SK-N-SH treated with all-trans-retinoic acid at 6 μM for 48 hours (cell line): ENCODE results near the gene CRY1.
A peak's percentile ranks its signal among the peaks of the same experiment; 100 is the strongest.

ENCODE experiments used
- ATAC-seq: fragments of 200-7000 bp; cut with Tn5 transposase; 3 replicates; pipeline ENCODE4 v1.9.1; 2020; ENCODE audit warnings: mild to moderate bottlenecking, moderate library complexity
- ARNTL ChIP-seq: fragments of 450-650 bp; formaldehyde crosslinking; IDR thresholded peaks from 2 replicates; pipeline ENCODE4 v1.5.0; 2020; ENCODE audit warnings: low read depth, mild to moderate bottlenecking, moderate library complexity, borderline replicate concordance
- BACH2 ChIP-seq: fragments of 250-450 bp; sonication (Bioruptor Pico); IDR thresholded peaks from 2 replicates; pipeline ENCODE4 v1.9.0; 2021; ENCODE audit warnings: mild to moderate bottlenecking, borderline replicate concordance
- CSDC2 ChIP-seq: fragments of 250-450 bp; sonication (Bioruptor Pico); IDR thresholded peaks from 2 replicates; pipeline ENCODE4 v1.5.0; 2020; ENCODE audit warnings: mild to moderate bottlenecking, moderate library complexity
- ESRRG ChIP-seq: fragments of 250-450 bp; sonication (Bioruptor Pico); IDR thresholded peaks from 2 replicates; pipeline ENCODE4 v1.6.1; 2021; ENCODE audit warnings: mild to moderate bottlenecking
- GLIS3 ChIP-seq: fragments of 250-450 bp; sonication (Bioruptor Pico); IDR thresholded peaks from 2 replicates; pipeline ENCODE4 v1.5.0; 2020; ENCODE audit warnings: mild to moderate bottlenecking, moderate library complexity
- ISL1 ChIP-seq: fragments of 250-450 bp; sonication (Bioruptor Pico); IDR thresholded peaks from 2 replicates; pipeline ENCODE4 v2.1.2; 2022; ENCODE audit warnings: mild to moderate bottlenecking, moderate library complexity
- OSR1 ChIP-seq: fragments of 250-450 bp; sonication (Bioruptor Pico); IDR thresholded peaks from 2 replicates; pipeline ENCODE4 v1.8.0; 2022; ENCODE audit warnings: moderate library complexity, mild to moderate bottlenecking, inconsistent platforms
- PPARA ChIP-seq: fragments of 250-450 bp; sonication (Bioruptor Pico); IDR thresholded peaks from 2 replicates; pipeline ENCODE4 v1.5.0; 2020; ENCODE audit warnings: mild to moderate bottlenecking, borderline replicate concordance
- RARB ChIP-seq: fragments of 250-450 bp; sonication (Bioruptor Pico); IDR thresholded peaks from 2 replicates; pipeline ENCODE4 v1.8.0; 2021; ENCODE audit warnings: mild to moderate bottlenecking, moderate library complexity
- SNAI2 ChIP-seq: fragments of 250-450 bp; sonication (Bioruptor Pico); IDR thresholded peaks from 2 replicates; pipeline ENCODE4 v1.5.0; 2020; ENCODE audit warnings: mild to moderate bottlenecking, moderate library complexity
- TCF4 ChIP-seq: fragments of 250-450 bp; sonication (Bioruptor Pico); IDR thresholded peaks from 2 replicates; pipeline ENCODE4 v1.8.0; 2021; ENCODE audit warnings: mild to moderate bottlenecking, moderate library complexity, borderline replicate concordance
- TOX ChIP-seq: fragments of 250-450 bp; sonication (Bioruptor Pico); IDR thresholded peaks from 2 replicates; pipeline ENCODE4 v1.8.0; 2021; ENCODE audit warnings: mild to moderate bottlenecking, moderate library complexity, borderline replicate concordance
- ZC3H10 ChIP-seq: fragments of 250-450 bp; sonication (Bioruptor Pico); IDR thresholded peaks from 2 replicates; pipeline ENCODE4 v1.5.1; 2021; ENCODE audit warnings: mild to moderate bottlenecking, moderate library complexity
- ZFP3 ChIP-seq: fragments of 250-450 bp; sonication (Bioruptor Pico); IDR thresholded peaks from 2 replicates; pipeline ENCODE4 v1.5.0; 2020; ENCODE audit warnings: mild to moderate bottlenecking, moderate library complexity
- ZFP30 ChIP-seq: fragments of 450-650 bp; formaldehyde crosslinking; IDR thresholded peaks from 2 replicates; pipeline ENCODE4 v1.5.0; 2022; ENCODE audit warnings: mild to moderate bottlenecking, moderate library complexity
- ZNF565 ChIP-seq: fragments of 450-650 bp; formaldehyde crosslinking; conservative IDR thresholded peaks from 2 replicates; pipeline ENCODE4 v1.5.0; 2020; ENCODE audit warnings: low read depth, mild to moderate bottlenecking, moderate library complexity
- ZNF70 ChIP-seq: fragments of 450-650 bp; formaldehyde crosslinking; IDR thresholded peaks from 2 replicates; pipeline ENCODE4 v1.5.0; 2020; ENCODE audit warnings: mild to moderate bottlenecking, moderate library complexity
- ZNF8 ChIP-seq: fragments of 450-650 bp; formaldehyde crosslinking; IDR thresholded peaks from 2 replicates; pipeline ENCODE4 v1.5.0; 2020; ENCODE audit warnings: mild to moderate bottlenecking, moderate library complexity
- TF ChIP-seq, protein P1 (sequence below): fragments of 250-450 bp; sonication (Bioruptor Pico); IDR thresholded peaks from 2 replicates; pipeline ENCODE4 v1.5.0; 2020; ENCODE audit warnings: mild to moderate bottlenecking, moderate library complexity
- TF ChIP-seq, protein P2 (sequence below): fragments of 250-450 bp; sonication (Bioruptor Pico); IDR thresholded peaks from 2 replicates; pipeline ENCODE4 v1.5.1; 2021; ENCODE audit warnings: mild to moderate bottlenecking, moderate library complexity
- TF ChIP-seq, protein P3 (sequence below): fragments of 250-450 bp; sonication (Bioruptor Pico); IDR thresholded peaks from 2 replicates; pipeline ENCODE4 v1.8.0; 2021; ENCODE audit warnings: low read depth, mild to moderate bottlenecking, moderate library complexity, borderline replicate concordance
- TF ChIP-seq, protein P4 (sequence below): fragments of 250-450 bp; sonication (Bioruptor Pico); IDR thresholded peaks from 2 replicates; pipeline ENCODE4 v1.5.1; 2020; ENCODE audit warnings: low read depth, mild to moderate bottlenecking, moderate library complexity

CRY1 gene

DNA sequence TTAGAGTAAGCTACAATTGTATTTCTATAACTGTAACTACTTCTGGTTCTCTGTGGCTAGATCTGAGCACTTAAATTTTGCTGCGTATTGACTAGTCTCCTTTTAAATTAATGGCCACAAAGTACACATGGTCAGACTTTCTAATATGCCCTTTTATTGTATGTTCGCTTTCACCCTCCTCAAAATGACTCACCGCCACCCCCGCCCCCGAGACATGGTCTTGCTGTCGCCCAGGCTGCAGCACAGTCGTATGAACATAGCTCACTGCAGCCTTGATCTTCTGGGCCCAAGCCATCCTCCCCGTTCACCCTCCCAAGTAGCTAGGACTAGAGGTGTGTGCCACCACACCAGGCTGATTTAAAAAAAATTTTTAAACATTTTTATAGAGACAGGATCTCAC is 118.3 kb downstream of the CRY1 start:
- TF ChIP-seq, protein P1, sequence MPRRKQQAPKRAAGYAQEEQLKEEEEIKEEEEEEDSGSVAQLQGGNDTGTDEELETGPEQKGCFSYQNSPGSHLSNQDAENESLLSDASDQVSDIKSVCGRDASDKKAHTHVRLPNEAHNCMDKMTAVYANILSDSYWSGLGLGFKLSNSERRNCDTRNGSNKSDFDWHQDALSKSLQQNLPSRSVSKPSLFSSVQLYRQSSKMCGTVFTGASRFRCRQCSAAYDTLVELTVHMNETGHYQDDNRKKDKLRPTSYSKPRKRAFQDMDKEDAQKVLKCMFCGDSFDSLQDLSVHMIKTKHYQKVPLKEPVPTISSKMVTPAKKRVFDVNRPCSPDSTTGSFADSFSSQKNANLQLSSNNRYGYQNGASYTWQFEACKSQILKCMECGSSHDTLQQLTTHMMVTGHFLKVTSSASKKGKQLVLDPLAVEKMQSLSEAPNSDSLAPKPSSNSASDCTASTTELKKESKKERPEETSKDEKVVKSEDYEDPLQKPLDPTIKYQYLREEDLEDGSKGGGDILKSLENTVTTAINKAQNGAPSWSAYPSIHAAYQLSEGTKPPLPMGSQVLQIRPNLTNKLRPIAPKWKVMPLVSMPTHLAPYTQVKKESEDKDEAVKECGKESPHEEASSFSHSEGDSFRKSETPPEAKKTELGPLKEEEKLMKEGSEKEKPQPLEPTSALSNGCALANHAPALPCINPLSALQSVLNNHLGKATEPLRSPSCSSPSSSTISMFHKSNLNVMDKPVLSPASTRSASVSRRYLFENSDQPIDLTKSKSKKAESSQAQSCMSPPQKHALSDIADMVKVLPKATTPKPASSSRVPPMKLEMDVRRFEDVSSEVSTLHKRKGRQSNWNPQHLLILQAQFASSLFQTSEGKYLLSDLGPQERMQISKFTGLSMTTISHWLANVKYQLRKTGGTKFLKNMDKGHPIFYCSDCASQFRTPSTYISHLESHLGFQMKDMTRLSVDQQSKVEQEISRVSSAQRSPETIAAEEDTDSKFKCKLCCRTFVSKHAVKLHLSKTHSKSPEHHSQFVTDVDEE (CRISPR knock-in tag): no peak
- TF ChIP-seq ISL1: no peak
- TF ChIP-seq BACH2 (CRISPR knock-in tag): no peak
- no peak for TF ChIP-seq ESRRG (CRISPR knock-in tag)
- TF ChIP-seq ZC3H10 (CRISPR knock-in tag): no peak
- TF ChIP-seq TCF4 (CRISPR knock-in tag): no peak
- TF ChIP-seq, protein P2, sequence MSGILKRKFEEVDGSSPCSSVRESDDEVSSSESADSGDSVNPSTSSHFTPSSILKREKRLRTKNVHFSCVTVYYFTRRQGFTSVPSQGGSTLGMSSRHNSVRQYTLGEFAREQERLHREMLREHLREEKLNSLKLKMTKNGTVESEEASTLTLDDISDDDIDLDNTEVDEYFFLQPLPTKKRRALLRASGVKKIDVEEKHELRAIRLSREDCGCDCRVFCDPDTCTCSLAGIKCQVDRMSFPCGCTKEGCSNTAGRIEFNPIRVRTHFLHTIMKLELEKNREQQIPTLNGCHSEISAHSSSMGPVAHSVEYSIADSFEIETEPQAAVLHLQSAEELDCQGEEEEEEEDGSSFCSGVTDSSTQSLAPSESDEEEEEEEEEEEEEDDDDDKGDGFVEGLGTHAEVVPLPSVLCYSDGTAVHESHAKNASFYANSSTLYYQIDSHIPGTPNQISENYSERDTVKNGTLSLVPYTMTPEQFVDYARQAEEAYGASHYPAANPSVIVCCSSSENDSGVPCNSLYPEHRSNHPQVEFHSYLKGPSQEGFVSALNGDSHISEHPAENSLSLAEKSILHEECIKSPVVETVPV (CRISPR knock-in tag): no peak
- TF ChIP-seq, protein P3, sequence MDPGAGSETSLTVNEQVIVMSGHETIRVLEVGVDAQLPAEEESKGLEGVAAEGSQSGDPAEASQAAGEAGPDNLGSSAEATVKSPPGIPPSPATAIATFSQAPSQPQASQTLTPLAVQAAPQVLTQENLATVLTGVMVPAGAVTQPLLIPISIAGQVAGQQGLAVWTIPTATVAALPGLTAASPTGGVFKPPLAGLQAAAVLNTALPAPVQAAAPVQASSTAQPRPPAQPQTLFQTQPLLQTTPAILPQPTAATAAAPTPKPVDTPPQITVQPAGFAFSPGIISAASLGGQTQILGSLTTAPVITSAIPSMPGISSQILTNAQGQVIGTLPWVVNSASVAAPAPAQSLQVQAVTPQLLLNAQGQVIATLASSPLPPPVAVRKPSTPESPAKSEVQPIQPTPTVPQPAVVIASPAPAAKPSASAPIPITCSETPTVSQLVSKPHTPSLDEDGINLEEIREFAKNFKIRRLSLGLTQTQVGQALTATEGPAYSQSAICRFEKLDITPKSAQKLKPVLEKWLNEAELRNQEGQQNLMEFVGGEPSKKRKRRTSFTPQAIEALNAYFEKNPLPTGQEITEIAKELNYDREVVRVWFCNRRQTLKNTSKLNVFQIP (CRISPR knock-in tag): no peak
- TF ChIP-seq ZNF565 (CRISPR knock-in tag): no peak
- TF ChIP-seq RARB (CRISPR knock-in tag): no peak
- no peak for TF ChIP-seq ZNF70 (CRISPR knock-in tag)
- TF ChIP-seq PPARA (CRISPR knock-in tag): no peak
- TF ChIP-seq, protein P4, sequence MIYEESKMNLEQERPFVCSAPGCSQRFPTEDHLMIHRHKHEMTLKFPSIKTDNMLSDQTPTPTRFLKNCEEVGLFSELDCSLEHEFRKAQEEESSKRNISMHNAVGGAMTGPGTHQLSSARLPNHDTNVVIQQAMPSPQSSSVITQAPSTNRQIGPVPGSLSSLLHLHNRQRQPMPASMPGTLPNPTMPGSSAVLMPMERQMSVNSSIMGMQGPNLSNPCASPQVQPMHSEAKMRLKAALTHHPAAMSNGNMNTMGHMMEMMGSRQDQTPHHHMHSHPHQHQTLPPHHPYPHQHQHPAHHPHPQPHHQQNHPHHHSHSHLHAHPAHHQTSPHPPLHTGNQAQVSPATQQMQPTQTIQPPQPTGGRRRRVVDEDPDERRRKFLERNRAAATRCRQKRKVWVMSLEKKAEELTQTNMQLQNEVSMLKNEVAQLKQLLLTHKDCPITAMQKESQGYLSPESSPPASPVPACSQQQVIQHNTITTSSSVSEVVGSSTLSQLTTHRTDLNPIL (CRISPR knock-in tag): no peak
- TF ChIP-seq TOX: no peak
- TF ChIP-seq SNAI2 (CRISPR knock-in tag): no peak
- TF ChIP-seq ZFP30 (CRISPR knock-in tag): no peak
- no peak for TF ChIP-seq ARNTL (CRISPR knock-in tag)
- no peak for ATAC-seq

DNA sequence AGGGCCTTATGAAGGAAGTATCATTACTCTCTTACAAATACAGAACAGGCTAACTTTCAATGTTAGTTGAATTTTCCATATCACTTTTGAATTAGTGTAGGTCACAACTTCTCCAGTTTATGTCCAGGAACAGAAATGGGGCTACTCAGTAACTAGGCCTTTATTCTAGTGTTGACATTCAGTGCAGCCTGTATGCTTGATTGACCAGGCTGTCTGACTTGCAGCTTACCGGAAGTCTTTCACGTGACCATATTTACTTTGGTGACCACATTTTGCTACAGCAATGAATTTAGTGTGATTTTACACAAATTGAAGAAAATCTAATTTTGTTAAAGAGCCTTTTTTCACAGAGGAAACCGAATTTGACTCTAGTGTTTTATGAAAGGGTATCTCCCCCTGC is 118.8 kb downstream of the CRY1 start:
- TF ChIP-seq ZFP3 (CRISPR knock-in tag) (no peak), TOX (no peak), ESRRG (CRISPR knock-in tag) (no peak), BACH2 (CRISPR knock-in tag) (no peak), CSDC2 (CRISPR knock-in tag) (no peak), RARB (CRISPR knock-in tag) (no peak), ZNF565 (CRISPR knock-in tag) (no peak), ZNF8 (no peak), ZC3H10 (CRISPR knock-in tag) (no peak)
- TF ChIP-seq, protein P2 (CRISPR knock-in tag): no peak
- no peak for ATAC-seq

DNA sequence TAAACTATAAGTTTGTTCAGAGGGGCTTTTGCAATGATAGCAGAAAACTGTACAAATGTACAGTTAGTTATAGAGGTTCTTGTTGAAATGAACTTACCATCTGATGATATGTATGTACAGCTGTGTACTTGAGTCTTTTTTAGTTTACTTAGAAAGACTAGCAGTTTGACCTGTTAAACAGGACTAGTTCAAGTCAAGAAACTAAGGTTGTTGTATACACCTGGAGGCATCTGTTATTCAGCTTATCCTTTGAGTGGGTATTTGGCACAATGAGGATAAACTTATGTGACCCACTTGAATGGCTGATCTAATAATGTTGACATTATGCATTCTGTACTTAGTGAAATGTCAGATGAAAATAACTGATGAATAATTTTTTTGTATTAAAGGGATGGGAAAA is 119.8 kb downstream of the CRY1 start:
- TF ChIP-seq ISL1: peak; percentile 54
- TF ChIP-seq OSR1: no peak
- no peak for ATAC-seq

DNA sequence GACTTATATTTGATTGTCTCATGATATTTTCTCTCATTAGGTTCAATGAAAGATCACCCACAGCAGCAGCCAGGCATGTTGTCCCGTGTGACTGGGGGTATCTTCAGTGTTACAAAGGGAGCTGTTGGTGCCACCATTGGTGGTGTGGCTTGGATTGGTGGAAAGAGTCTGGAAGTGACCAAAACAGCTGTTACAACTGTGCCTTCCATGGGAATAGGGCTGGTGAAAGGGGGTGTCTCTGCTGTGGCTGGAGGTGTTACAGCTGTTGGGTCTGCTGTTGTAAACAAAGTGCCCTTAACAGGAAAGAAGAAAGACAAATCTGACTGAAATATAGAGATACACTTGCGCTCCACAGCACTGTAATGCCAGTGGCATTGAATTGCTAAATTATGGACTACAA is 122.3 kb downstream of the CRY1 start:
- TF ChIP-seq CSDC2 (CRISPR knock-in tag) (no peak), OSR1 (no peak), ZFP30 (CRISPR knock-in tag) (no peak), ZNF565 (CRISPR knock-in tag) (no peak), ARNTL (CRISPR knock-in tag) (no peak), ESRRG (CRISPR knock-in tag) (no peak), TCF4 (CRISPR knock-in tag) (no peak), GLIS3 (CRISPR knock-in tag) (no peak), BACH2 (CRISPR knock-in tag) (no peak)
- ATAC-seq: no peak
